ENCODE results near the gene ACACB. TPM values are rescaled to one million over a fixed set of nuclear protein-coding genes. Genes with fewer than 3 reads are reported as not detected.

ACACB gene
- total RNA-seq, 2 experiments from 2014 or later: 9.7 to 12.2 TPM

DNA sequence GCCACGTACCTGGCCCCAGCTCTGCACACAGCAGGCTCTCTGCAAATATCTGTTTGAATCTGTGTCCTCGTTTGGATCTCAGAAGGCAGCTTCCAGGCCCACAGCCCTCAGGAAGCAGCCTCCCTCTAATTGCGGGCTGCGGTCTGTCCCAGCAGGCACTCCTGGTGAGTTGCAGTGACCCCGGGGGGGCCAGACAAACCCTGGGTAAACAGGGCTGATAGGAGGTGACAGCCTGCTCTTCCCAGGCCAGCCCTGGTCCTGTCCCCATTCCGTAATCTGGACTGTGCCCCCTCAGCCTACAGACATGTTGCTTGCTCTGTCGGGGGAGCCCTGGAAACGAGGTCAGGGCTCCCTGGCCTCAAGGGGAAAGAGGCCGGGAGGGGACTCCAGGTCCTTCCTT lies 190.7 kb downstream of the ACACB start:
- no peak for DNase-seq
- H3K27ac Mint-ChIP-seq: no peak overlapping the region
- H3K36me3 Mint-ChIP-seq (ENCODE audit: low read depth): no peaks in the 10 kb centered on the region
- H3K9me3 Mint-ChIP-seq: no peaks in the 10 kb centered on the region
- no peak overlapping the region for H3K4me3 Mint-ChIP-seq
- POLR2A ChIA-PET: no interaction called here
- H3K27me3 Mint-ChIP-seq: peaks cover 53% of the 10 kb centered on the region
- CTCF ChIA-PET: no interaction called here
- H3K4me1 Mint-ChIP-seq: peaks cover 9% of the 10 kb centered on the region

DNA sequence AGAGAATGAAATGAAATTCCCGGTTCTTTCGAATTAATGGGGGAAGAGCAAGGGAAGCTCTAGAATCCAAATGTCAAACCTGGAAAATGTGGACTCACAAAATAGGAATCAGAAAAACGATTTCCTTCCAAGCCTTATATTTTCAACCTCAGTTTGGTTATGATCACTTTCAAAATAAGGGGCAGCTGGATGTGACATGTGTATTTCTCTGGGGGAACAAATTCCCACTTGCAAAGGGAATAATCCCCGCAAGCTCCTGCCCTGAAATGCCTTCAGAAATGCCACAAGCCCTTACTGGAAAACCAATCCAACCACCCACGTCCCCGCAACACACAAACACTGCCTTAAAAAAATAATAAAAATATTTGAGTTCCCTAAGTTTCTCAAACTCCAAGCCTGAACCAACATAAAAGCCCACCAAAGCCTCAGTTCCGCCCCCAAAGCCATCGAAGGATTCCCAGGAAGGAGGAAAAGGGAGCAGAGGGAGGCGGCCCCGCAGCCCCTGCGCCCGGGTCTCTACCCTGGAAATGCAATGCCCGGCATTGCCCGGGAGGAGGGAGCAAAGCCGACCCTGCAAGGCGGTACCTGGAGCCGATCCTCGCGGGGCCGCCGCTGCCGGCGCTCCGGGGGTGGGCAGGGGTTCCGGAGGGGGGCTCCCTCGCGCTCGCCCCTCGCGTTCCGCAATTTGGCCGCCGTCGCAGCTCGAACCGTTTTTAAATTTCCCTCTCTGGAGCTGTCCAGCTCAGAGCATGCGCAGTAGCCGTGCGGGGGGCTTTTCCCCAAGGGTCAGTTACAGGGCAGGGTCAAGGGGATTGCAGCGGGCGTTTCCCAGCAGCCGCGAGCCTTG lies 192.4 kb downstream of the ACACB start, which contains the start of gene FOXN4:
Gene FOXN4, minus strand, starts transcription at position 751 of the 847 bp plus-strand sequence. CDS start 963 bp downstream, outside the sequence.
- Mint-ChIP-seq H3K9me3 (no peaks in the 10 kb centered on the region), H3K36me3 (ENCODE audit: low read depth) (no peaks in the 10 kb centered on the region), H3K4me3 (peak within 1 kb of the TSS; percentile 59), H3K27me3 (peaks cover 60% of the 10 kb centered on the region), H3K27ac (no peak within 1 kb of the TSS), H3K4me1 (peaks cover 9% of the 10 kb centered on the region)
- ChIA-PET POLR2A (no interaction called here), CTCF (no interaction called here)
- no peak for DNase-seq

DNA sequence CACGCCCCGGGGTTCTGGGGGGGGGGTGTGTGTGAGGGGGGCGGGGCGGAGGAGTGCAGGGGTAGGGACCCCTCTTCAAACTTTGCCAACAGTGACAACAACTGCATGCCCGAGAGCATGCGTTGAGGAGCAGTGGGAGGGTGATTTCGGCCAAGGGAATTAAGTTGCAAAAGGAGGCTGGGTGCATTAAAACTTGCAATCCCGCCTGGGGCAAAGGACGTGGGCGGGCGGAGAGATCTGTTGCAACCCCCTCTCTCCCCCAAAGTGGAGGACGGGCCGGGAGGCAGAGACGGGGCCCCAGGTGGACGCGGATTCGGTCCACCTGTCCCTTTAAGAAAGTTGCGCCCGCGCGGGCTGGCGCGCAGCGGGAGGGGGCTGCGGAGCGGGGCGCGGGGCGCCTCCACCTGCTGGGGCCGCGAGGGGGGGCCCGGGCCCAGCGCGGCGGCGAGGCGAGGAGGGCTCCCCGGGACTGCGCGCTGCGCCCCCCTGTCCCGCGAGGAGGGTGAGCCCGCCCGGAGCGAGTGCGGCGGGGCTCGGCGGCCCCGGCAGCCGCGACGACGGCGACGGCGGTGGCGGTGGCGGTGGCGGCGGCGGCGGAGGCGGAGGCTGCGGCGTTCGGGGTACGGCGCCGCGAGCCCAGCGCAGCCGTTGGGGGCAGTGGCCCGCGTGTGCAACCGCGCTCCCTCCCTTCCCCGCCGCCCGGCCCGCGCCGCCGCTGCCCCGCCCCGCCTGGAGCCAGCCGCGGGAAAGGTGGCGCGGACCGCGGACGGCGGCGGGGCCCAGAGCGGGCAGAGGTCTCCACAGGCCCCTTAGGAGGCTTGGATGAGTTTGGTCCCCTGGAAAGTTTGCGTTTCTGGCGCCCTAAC lies 193.2 kb downstream of the ACACB start:
- Mint-ChIP-seq H3K4me3 (peak overlapping the region; percentile 59), H3K9me3 (no peaks in the 10 kb centered on the region), H3K27me3 (peaks cover 62% of the 10 kb centered on the region), H3K4me1 (peaks cover 9% of the 10 kb centered on the region), H3K36me3 (ENCODE audit: low read depth) (no peaks in the 10 kb centered on the region), H3K27ac (no peak overlapping the region)
- POLR2A ChIA-PET: no interaction called here
- DNase-seq: no peak
- CTCF ChIA-PET: no interaction called here

DNA sequence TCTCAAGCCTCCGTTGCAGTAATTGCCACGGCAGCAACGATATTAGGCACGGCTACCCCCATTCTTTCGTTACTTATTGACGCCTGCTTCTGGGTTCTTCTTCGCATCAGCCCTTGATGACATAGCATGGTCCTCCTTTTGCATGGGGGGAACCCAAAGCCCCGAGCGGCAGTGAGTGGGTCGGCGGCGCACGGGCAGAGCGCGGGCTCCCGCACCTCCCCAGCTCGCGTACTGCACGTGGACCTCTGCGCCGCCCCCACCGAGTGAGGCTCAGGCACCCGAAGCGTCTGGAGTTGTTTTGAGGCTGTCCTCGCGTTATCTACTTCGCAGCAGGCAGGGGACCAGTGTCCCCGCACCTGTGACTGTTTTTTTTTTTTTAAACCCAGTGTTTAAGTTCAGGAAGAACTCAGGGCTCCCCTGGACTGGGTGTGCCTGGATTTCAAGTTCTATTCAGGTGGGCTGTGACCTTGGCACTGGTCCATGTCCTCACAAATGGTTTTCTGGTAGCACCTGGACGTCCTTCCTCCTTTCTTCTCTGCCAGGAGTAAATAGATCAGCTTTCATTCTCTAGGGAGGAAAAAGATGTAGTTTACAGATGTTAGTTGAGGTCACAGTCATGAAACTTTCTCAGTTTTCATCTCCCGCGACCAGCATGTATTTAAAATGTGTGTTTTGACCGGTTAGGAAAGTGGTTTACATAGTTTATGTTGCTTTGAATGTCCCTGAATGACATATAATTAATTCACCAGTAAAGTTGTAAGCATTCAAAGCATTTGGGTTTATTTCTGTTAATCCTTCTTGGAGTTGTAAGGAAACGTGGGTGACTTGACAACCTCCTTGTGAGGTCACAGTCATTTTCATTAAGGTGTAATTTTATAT lies 194.1 kb downstream of the ACACB start:
- peaks cover 65% of the 10 kb centered on the region for H3K27me3 Mint-ChIP-seq
- no peaks in the 10 kb centered on the region for H3K9me3 Mint-ChIP-seq
- H3K4me1 Mint-ChIP-seq: peaks cover 9% of the 10 kb centered on the region
- H3K36me3 Mint-ChIP-seq (ENCODE audit: low read depth): no peaks in the 10 kb centered on the region
- peak overlapping the region; percentile 56 for H3K4me3 Mint-ChIP-seq
- DNase-seq: no peak
- ChIA-PET POLR2A (no interaction called here), CTCF (no interaction called here)
- no peak overlapping the region for H3K27ac Mint-ChIP-seq

Other genes starting within 250 kb of the ACACB start
- not detected for gene DAO, start 236.5 kb upstream of the ACACB start, total RNA-seq
- gene SVOP, start 95.5 kb upstream of the ACACB start, total RNA-seq: not detected
- gene USP30, start 64.0 kb upstream of the ACACB start, total RNA-seq: 10 to 100 TPM in 1 of 2 experiments, 1 to 10 TPM in 1; 6.9 to 13.7 TPM
- 1 to 10 TPM; 8.2 to 8.7 TPM for gene ALKBH2, start 23.1 kb upstream of the ACACB start, total RNA-seq
- 10 to 100 TPM; 35.3 to 38.4 TPM for gene UNG, start 19.0 kb upstream of the ACACB start, total RNA-seq
- gene FOXN4, start 192.7 kb downstream of the ACACB start, total RNA-seq: not detected
- gene MYO1H, start 231.3 kb downstream of the ACACB start, total RNA-seq: not detected

All from activated CD4-positive, alpha-beta memory T cell treated with anti-CD3 and anti-CD28 coated beads, Interleukin-2, amount 10 ng/mL, durations not matched to agents 7 days and 5 days (primary cell).